Smooth muscle cell of the pulmonary artery (primary cell): ENCODE results near the gene FGF8. TPM values are rescaled to one million over a fixed set of nuclear protein-coding genes. Genes with fewer than 3 reads are reported as not detected.

ENCODE experiments used
- total RNA-seq: library from RNA; depleted of rRNA; stranded (reverse); fragments of >200 nt; gene quantifications from 2 replicates; pipeline ENCODE4 v1.2.3, GENCODE V29; 2014

FGF8 gene, protein sequence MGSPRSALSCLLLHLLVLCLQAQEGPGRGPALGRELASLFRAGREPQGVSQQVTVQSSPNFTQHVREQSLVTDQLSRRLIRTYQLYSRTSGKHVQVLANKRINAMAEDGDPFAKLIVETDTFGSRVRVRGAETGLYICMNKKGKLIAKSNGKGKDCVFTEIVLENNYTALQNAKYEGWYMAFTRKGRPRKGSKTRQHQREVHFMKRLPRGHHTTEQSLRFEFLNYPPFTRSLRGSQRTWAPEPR
- total RNA-seq: not detected in 2 replicates

GRCh38 chr10:101775273-101776160, at the start of gene FGF8:
Gene FGF8 (minus strand): TSS chr10:101776114. CDS start chr10:101775900, 214 bp downstream.

GRCh38 chr10:101818119-101818871, 42.4 kb upstream of the FGF8 start, which contains the start of gene OGA:
Gene OGA (minus strand): TSS chr10:101818444. CDS start chr10:101818022, 422 bp downstream.

GRCh38 chr10:101782811-101783735, 7.2 kb upstream of the FGF8 start, which contains the start of gene NPM3:
Gene NPM3 (minus strand): TSS chr10:101783446. CDS start chr10:101783390, 56 bp downstream.

Other genes starting within 250 kb of the FGF8 start
- gene POLL, start 187.9 kb downstream of the FGF8 start, total RNA-seq: 13.1 and 16.5 TPM in 2 replicates
- 28.9 and 30.9 TPM in 2 replicates for gene DPCD, start 187.8 kb downstream of the FGF8 start, total RNA-seq
- gene FBXW4, start 80.9 kb downstream of the FGF8 start, total RNA-seq: 31.0 and 32.0 TPM in 2 replicates
- gene NPM3, start 7.3 kb upstream of the FGF8 start, total RNA-seq: 43.5 and 57.5 TPM in 2 replicates
- 86.7 and 118 TPM in 2 replicates for gene OGA, start 42.3 kb upstream of the FGF8 start, total RNA-seq
- 1.5 and 1.8 TPM in 2 replicates for gene KCNIP2, start 67.7 kb upstream of the FGF8 start, total RNA-seq